HepG2 (cell line): ENCODE results near the gene ATP10A. TPM values are rescaled to one million over a fixed set of nuclear protein-coding genes. Genes with fewer than 3 reads are reported as not detected.

ENCODE experiments used
- AHDC1 ChIP-seq: sonication (generic); formaldehyde crosslinking; IDR thresholded peaks from 2 replicates; pipeline ENCODE4 v1.5.1; 2020; ENCODE audit warnings: mild to moderate bottlenecking, missing genetic modification reagents, borderline replicate concordance
- ASH2L ChIP-seq: fragments of 300-600, 200-600 bp; sonication (generic); IDR thresholded peaks from 2 replicates; pipeline ENCODE4 v1.7.0; 2017; ENCODE audit warnings: low read depth, mild to moderate bottlenecking, moderate library complexity, mixed read lengths, low read length; ENCODE audit not compliant: insufficient read length
- CCAR2 ChIP-seq: fragments of 200-400 bp; formaldehyde crosslinking; optimal IDR thresholded peaks from 2 replicates; pipeline ENCODE3; 2018; ENCODE audit warnings: low read depth, mild to moderate bottlenecking, low read length, moderate library complexity
- FOSL2 ChIP-seq: sonication (generic); formaldehyde crosslinking; IDR thresholded peaks from 2 replicates; pipeline ENCODE4 v1.4.0; 2020; ENCODE audit warnings: missing genetic modification reagents
- IRF9 ChIP-seq: sonication (generic); formaldehyde crosslinking; IDR thresholded peaks from 2 replicates; pipeline ENCODE4 v1.8.0; 2022; ENCODE audit warnings: missing genetic modification reagents, mild to moderate bottlenecking, borderline replicate concordance
- MXD1 ChIP-seq: sonication (generic); formaldehyde crosslinking; IDR thresholded peaks from 2 replicates; pipeline ENCODE4 v1.4.0; 2020; ENCODE audit warnings: mild to moderate bottlenecking, missing genetic modification reagents
- NCOR1 ChIP-seq: fragments of 200-600 bp; sonication (generic); IDR thresholded peaks from 2 replicates; pipeline ENCODE4 v1.7.0; 2017; ENCODE audit warnings: antibody characterized with exemption, low read length, borderline replicate concordance
- PITX1 ChIP-seq: sonication (generic); formaldehyde crosslinking; IDR thresholded peaks from 2 replicates; pipeline ENCODE4 v1.5.1; 2020; ENCODE audit warnings: mild to moderate bottlenecking, missing genetic modification reagents
- SMARCC2 ChIP-seq: fragments of 450-650 bp; IDR thresholded peaks from 2 replicates; pipeline ENCODE4 v1.6.1; 2017; ENCODE audit warnings: antibody characterized with exemption, mild to moderate bottlenecking
- TCF7L2 ChIP-seq: IDR thresholded peaks from 2 replicates; pipeline ENCODE4 v1.6.1; 2011; ENCODE audit warnings: mild to moderate bottlenecking, low read depth, low read length, moderate library complexity
- ZBTB1 ChIP-seq: sonication (generic); formaldehyde crosslinking; IDR thresholded peaks from 2 replicates; pipeline ENCODE4 v1.4.0; 2020; ENCODE audit warnings: missing genetic modification reagents, borderline replicate concordance
- ZNF260 ChIP-seq: sonication (generic); formaldehyde crosslinking; IDR thresholded peaks from 2 replicates; pipeline ENCODE4 v1.4.0; 2020; ENCODE audit warnings: missing genetic modification reagents, low read depth, mild to moderate bottlenecking, borderline replicate concordance
- ZNF30 ChIP-seq: sonication (generic); formaldehyde crosslinking; IDR thresholded peaks from 2 replicates; pipeline ENCODE4 v1.5.0; 2020; ENCODE audit warnings: mild to moderate bottlenecking, missing genetic modification reagents
- ZNF570 ChIP-seq: sonication (generic); formaldehyde crosslinking; IDR thresholded peaks from 2 replicates; pipeline ENCODE4 v1.4.0; 2020; ENCODE audit warnings: mild to moderate bottlenecking, missing genetic modification reagents, borderline replicate concordance
- polyA plus RNA-seq, 8 experiments: library from polyadenylated mRNA; depleted of rRNA in 3 of 8; stranded (reverse) in 7 of 8; unstranded in 1 of 8; fragments of >200 nt; fragmentation: Illumina TruSeq in 4 of 8; extraction: Trizol in 4 of 8; gene quantifications; 2 replicates each; pipeline versions ENCODE4 v1.2.1 to v1.2.3, GENCODE V29; 2011 to 2016; ENCODE audit warnings: low read depth in 4 of 8, missing spikeins in 1 of 8, mixed read lengths in 1 of 8; ENCODE audit not compliant: insufficient read depth in 1 of 8
- total RNA-seq, 5 experiments: library from RNA; depleted of rRNA; stranded (reverse); fragments of >200 nt; fragmentation: Illumina TruSeq; extraction: Trizol; gene quantifications; 2 replicates each; pipeline ENCODE4 v1.2.3, GENCODE V29; 2016; ENCODE audit warnings: low read depth in 1 of 5
- TF ChIP-seq, protein P1 (sequence below), 2 experiments: sonication (generic) in 1 of 2; formaldehyde crosslinking in 1 of 2; IDR thresholded peaks; 2 replicates each; pipeline versions ENCODE4 v1.4.0 to v1.6.1; 2016 to 2020; ENCODE audit warnings: borderline replicate concordance in 1 of 2, low read depth in 1 of 2, mild to moderate bottlenecking in 1 of 2, missing genetic modification reagents in 1 of 2
- TF ChIP-seq, protein P2 (sequence below): sonication (generic); IDR thresholded peaks from 2 replicates; pipeline ENCODE4 v1.6.1; 2016; ENCODE audit warnings: low read depth, borderline replicate concordance

ATP10A gene
- total and polyA plus RNA-seq, 2 of the 13 experiments (the other 11 are each of a cell fraction or from before 2014, with no cell fraction given): 0.58 to 4.2 TPM

DNA sequence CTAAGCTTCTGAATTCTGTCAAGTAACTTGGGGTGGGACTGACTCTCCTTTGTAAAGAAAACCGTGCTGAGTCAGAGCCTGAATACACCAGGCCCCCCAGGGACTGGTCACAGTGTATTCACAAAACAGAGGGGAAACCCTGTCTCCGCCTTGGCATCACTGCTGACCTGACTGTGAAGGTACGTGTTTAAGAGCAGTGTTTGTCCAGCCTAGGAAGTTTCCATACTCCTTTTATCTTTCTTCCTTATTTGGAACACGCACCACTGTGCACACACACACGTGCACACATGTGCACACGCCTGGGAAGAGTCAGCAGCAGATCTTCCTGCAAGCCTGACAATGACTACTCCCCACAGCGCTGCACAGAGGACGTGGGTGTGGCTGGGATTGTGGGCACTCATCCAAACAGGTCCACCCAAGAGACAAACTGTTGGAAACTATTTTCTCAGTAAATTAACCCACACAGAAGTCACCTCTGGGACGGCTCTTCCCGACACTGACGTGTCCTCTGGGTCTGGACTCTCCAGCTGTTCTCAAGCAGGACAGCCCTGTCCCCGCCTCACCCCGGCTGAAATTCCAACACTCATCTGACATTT is 87.7 kb downstream of the ATP10A start (continued):
- TF ChIP-seq, protein P1, sequence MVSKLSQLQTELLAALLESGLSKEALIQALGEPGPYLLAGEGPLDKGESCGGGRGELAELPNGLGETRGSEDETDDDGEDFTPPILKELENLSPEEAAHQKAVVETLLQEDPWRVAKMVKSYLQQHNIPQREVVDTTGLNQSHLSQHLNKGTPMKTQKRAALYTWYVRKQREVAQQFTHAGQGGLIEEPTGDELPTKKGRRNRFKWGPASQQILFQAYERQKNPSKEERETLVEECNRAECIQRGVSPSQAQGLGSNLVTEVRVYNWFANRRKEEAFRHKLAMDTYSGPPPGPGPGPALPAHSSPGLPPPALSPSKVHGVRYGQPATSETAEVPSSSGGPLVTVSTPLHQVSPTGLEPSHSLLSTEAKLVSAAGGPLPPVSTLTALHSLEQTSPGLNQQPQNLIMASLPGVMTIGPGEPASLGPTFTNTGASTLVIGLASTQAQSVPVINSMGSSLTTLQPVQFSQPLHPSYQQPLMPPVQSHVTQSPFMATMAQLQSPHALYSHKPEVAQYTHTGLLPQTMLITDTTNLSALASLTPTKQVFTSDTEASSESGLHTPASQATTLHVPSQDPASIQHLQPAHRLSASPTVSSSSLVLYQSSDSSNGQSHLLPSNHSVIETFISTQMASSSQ (IDR thresholded peaks at IDR 0.05; ENCODE audit: low read depth): no peak
- TF ChIP-seq, protein P1 (CRISPR knock-in tag; IDR thresholded peaks at IDR 0.05; ENCODE audit: borderline replicate concordance): peak; percentile 31; the same call in 1 of the 2 replicates
- TF ChIP-seq ZNF570 (CRISPR knock-in tag): no peak
- TF ChIP-seq SMARCC2: no peak
- TF ChIP-seq, protein P2, sequence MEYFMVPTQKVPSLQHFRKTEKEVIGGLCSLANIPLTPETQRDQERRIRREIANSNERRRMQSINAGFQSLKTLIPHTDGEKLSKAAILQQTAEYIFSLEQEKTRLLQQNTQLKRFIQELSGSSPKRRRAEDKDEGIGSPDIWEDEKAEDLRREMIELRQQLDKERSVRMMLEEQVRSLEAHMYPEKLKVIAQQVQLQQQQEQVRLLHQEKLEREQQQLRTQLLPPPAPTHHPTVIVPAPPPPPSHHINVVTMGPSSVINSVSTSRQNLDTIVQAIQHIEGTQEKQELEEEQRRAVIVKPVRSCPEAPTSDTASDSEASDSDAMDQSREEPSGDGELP: peak; percentile 48; the same call in 1 of the 2 replicates
- no peak for TF ChIP-seq CCAR2
- no peak for TF ChIP-seq ASH2L
- no peak for TF ChIP-seq PITX1 (CRISPR knock-in tag)
- no peak for TF ChIP-seq MXD1 (CRISPR knock-in tag)
- no peak for TF ChIP-seq ZNF30
- TF ChIP-seq ZBTB1: no peak
- TF ChIP-seq TCF7L2: no peak
- no peak for TF ChIP-seq IRF9
- TF ChIP-seq NCOR1: no peak
- TF ChIP-seq AHDC1 (CRISPR knock-in tag): no peak
- TF ChIP-seq FOSL2 (CRISPR knock-in tag): peak; percentile 23; the same call in 1 of the 2 replicates
- TF ChIP-seq ZNF260: no peak
